Ascending aorta (tissue), 2 donors: ENCODE data around the gene CCND2. TPM values are rescaled to one million over a fixed set of nuclear protein-coding genes. Genes with fewer than 3 reads are reported as not detected.
A peak's percentile ranks its signal among the peaks of the same experiment; 100 is the strongest.

Experiments
- DNase-seq, 2 donors: peaks; one replicate each; pipeline ENCODE4 v3.0.0-alpha.2; 2019; ENCODE audit warnings: low spot score in 2 of 2
- H3K27ac ChIP-seq, 2 donors: fragments of 200-600 bp; sonication (generic); one replicate each; pipeline ENCODE4 v1.5.1; 2016 to 2017; ENCODE audit warnings: mild to moderate bottlenecking in 1 of 2
- H3K27me3 ChIP-seq: fragments of 200-600 bp; sonication (generic); one replicate; pipeline ENCODE4 v1.5.1; 2017
- H3K36me3 ChIP-seq, 2 donors: fragments of 200-600 bp; sonication (generic); one replicate each; pipeline ENCODE4 v1.5.1; 2016
- H3K4me1 ChIP-seq, 2 donors: fragments of 200-600 bp; sonication (generic); one replicate each; pipeline ENCODE4 v1.5.1; 2016 to 2017; ENCODE audit warnings: mild to moderate bottlenecking in 1 of 2
- H3K4me3 ChIP-seq, 2 donors: fragments of 200-600 bp; sonication (generic); one replicate each; pipeline ENCODE4 v1.5.1; 2016 to 2017; ENCODE audit warnings: mild to moderate bottlenecking in 1 of 2
- H3K9me3 ChIP-seq, 2 donors: fragments of 200-600 bp; sonication (generic); one replicate each; pipeline ENCODE4 v1.5.1; 2016
- CTCF ChIP-seq, 3 experiments: fragments of 200-600 bp in 2 of 3; fragments of 450-650 bp in 1 of 3; sonication (generic) in 2 of 3; IDR thresholded peaks; one replicate each; pipeline ENCODE4 v1.5.1; 2016 to 2019; ENCODE audit warnings: antibody characterized with exemption in 3 of 3, mild to moderate bottlenecking in 1 of 3, moderate library complexity in 1 of 3
- intact Hi-C: fragments of 100-400 bp; cut with DNase I; formaldehyde crosslinking; loops from one replicate; pipeline ENCODE4 v1.15.1; 2023
- total RNA-seq: library from RNA; depleted of rRNA; stranded (reverse); fragments of >200 nt; gene quantifications from one replicate; pipeline ENCODE4 v1.1.0, GENCODE V29; 2016

Gene CCND2
- total RNA-seq, 1 donor from 2014 or later = 150 TPM

DNA sequence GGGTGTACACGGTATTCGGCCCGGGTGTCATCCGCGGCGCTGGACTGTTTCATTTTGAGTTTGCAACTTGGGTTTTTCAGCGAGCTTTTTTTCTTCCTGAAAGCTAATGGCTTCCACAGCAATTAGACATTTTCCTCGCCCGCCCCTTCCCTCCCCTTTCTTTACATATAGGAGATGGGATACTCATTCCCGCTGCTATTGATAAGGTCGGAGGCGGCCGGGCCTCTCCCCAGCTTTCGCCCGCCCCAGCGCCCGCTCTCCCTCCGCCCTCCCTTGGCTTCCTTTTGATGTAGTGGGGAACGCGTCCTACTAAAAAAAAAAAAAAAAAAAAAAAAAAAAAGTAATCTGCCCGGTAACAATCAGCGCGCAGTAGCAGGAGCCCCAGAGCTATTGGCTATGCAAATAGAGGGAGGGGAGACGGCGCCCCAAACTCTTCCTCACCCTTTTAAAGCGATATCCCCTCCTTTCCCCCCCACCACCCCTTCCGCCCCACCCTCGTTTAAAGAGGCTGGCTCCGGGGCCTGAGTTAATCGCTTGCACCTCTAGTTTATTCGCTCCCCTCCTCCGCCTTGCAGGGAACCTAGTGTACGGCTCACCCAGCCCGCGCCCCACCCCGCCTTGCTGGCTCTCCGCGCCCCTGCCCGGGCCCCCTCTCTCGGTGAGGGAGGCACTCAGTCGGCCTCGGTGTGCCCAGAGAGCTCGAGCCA, 1.7 kb upstream of the CCND2 start:
- TF ChIP-seq CTCF (IDR thresholded peaks at IDR 0.05) = no peak
- H3K36me3 ChIP-seq = no peaks in the 10 kb centered on the region
- DNase-seq = peak; percentile 49 to 86
- H3K9me3 ChIP-seq = no peaks in the 10 kb centered on the region
- peaks cover 6 to 33% of the 10 kb centered on the region in 2 donors for H3K4me1 ChIP-seq
- peak overlapping the region; percentile 78 to 87 for H3K4me3 ChIP-seq
- intact Hi-C loops = loop anchor here (5.0 to 10.0 kb wide), 4 partner anchors 970 to 1377 kb away; partner anchors contain the start of genes NTF3, TSPAN9 and TULP3
- H3K27me3 ChIP-seq = no peaks in the 10 kb centered on the region
- peak overlapping the region; percentile 89 to 96 for H3K27ac ChIP-seq

GRCh38 chr12:4272424-4273272, 914 bp upstream of the CCND2 start:
- Histone ChIP-seq H3K27ac (peak overlapping the region; percentile 92 to 96), H3K4me3 (peak overlapping the region; percentile 78 to 87), H3K36me3 (peaks cover 0 to 7% of the 10 kb centered on the region in 2 donors), H3K27me3 (no peaks in the 10 kb centered on the region), H3K4me1 (peaks cover 6 to 40% of the 10 kb centered on the region in 2 donors), H3K9me3 (no peaks in the 10 kb centered on the region)
- DNase-seq = peak in 1 of 2 donors; percentile 80
- no peak for TF ChIP-seq CTCF (IDR thresholded peaks at IDR 0.05)
- intact Hi-C loops = loop anchor here (5.0 to 10.0 kb wide), 4 partner anchors 970 to 1378 kb away; partner anchors contain the start of genes NTF3, TSPAN9 and TULP3

DNA sequence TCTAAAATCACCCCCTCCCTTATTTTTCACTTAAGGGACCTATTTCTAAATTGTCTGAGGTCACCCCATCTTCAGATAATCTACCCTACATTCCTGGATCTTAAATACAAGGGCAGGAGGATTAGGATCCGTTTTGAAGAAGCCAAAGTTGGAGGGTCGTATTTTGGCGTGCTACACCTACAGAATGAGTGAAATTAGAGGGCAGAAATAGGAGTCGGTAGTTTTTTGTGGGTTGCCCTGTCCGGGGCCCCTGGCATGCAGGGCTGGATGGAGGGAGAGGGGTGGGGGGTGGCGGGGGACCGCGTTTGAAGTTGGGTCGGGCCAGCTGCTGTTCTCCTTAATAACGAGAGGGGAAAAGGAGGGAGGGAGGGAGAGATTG, 300 bp upstream of the CCND2 start:
- H3K9me3 ChIP-seq = no peaks in the 10 kb centered on the region
- peak overlapping the region; percentile 92 to 96 for H3K27ac ChIP-seq
- TF ChIP-seq CTCF (IDR thresholded peaks at IDR 0.05) = no peak
- peaks cover 0 to 12% of the 10 kb centered on the region in 2 donors for H3K36me3 ChIP-seq
- H3K4me1 ChIP-seq = peaks cover 6 to 42% of the 10 kb centered on the region in 2 donors
- peak overlapping the region; percentile 78 to 87 for H3K4me3 ChIP-seq
- intact Hi-C loops = loop anchor here (5.0 to 10.0 kb wide), 4 partner anchors 971 to 1378 kb away; partner anchors contain the start of genes NTF3, TSPAN9 and TULP3
- no peaks in the 10 kb centered on the region for H3K27me3 ChIP-seq
- no peak for DNase-seq

DNA sequence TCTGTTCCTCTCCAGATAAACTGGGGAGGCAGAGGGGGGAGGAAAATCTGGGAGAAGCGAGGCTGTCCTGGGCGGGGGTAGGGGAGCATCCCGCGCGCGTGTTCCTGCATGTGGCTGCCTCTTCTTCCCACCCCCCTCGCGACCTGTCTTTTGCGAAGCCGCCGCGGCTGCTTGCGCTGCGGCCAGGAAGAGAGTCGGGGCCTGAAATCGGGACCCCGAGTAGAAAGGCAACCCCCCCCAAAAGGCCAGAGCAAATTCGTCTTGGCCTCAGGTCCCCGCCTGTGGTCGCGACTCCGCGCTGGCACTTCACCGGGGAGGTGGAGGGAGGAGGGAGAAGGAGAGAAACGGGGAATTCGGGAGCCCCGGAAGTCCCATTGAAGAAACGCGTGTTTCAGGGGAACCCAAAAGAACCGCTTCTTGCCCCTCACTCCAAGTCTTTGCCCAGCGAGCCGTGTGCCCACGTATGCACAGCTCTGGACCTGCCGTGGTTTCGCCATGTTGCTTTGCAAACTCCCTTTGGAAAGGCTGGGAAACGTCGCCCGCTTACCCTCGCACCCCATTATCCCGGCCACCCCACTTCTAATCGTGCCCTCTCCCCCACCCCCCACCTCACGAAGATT, 944 bp downstream of the CCND2 start:
- H3K9me3 ChIP-seq = no peaks in the 10 kb centered on the region
- TF ChIP-seq CTCF (IDR thresholded peaks at IDR 0.05) = no peak
- intact Hi-C loops = loop anchor here (2.0 to 10.0 kb wide), 5 partner anchors 402 to 1380 kb away; partner anchors contain the start of genes NTF3, PARP11, TSPAN9 and TULP3
- H3K27me3 ChIP-seq = no peaks in the 10 kb centered on the region
- H3K27ac ChIP-seq = peak overlapping the region; percentile 92 to 96
- DNase-seq = no peak
- H3K4me3 ChIP-seq = peak overlapping the region; percentile 78 to 87
- H3K36me3 ChIP-seq = peaks cover 0 to 24% of the 10 kb centered on the region in 2 donors
- H3K4me1 ChIP-seq = peaks cover 6 to 47% of the 10 kb centered on the region in 2 donors
